ENCODE measurements around the gene TAF6L.
"Not testable (repeated sequence)": the region's sequence is repeated elsewhere in the genome, so short reads cannot be mapped to it uniquely, and the experiment has no call there.

The TAF6L gene

DNA sequence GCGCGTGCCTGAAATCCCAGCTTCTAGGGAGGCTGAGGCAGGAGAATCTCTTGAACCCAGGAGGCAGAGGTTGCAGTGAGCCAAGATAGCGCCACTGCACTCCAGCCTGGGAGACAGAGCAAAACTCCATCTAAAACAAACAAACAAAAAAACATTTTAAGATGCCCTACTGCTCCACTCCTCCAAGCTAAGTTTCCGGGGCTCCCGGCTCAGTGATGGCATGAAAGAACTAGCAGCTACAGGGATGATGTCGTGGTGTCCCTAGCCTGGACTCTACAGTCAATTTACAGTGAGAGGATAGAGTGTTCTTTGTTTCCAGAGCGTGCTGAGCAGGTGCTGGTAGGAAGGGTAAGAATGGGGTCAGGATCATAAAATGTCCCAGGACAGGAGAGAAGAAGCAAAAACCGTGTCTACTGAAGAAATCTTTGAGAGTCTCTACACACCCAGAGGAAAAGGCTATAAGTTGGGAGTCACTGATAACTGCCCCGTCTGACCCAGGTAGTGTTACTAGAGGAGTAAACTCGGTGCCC lies 16.0 kb upstream of the TAF6L start:
- DNase-seq (ENCODE audit: low spot score) = no peak

DNA sequence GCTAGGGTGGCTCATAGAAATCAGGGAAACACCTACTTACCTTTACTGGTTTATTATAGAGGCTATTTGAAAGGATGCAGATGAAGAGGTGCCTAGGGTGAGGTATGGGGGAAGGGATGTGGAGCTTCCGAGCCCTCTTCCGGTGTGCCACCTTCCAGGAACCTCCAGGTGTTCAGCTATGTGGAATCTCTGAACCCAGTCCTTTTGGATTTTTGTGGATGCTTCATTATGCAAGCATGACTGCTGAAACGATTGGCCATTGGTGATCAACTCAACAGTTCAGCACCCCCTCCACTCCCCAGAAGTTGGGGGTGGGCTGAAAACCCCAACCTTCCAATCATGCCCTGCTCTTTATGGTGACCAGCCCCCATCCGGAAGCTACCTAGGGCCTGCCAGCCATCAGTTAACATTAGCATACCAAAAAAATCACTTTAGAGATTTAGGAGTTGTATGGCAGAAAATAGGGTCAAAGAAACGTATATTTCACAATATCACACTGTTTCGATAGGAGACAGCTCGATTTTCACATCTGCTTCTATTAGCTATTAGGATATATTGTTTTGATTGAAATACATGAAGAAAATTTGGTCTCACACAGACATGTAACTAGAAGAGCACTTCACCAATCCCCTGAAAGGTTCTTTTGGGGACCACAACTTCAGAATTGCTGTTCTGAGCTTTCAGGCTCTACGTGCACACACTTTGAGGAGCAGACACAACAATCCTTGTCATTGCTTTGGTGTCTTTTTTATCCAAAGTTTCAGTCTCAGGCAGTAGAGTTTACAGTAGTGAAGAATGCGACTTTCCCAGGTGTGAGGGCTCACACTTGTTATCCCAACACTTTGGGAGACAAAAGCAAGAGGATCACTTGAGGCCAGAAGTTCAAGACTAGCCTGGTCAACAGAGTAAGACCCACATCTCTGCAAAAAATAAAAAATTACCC lies 13.1 kb upstream of the TAF6L start:
- no peak for DNase-seq (ENCODE audit: low spot score)

DNA sequence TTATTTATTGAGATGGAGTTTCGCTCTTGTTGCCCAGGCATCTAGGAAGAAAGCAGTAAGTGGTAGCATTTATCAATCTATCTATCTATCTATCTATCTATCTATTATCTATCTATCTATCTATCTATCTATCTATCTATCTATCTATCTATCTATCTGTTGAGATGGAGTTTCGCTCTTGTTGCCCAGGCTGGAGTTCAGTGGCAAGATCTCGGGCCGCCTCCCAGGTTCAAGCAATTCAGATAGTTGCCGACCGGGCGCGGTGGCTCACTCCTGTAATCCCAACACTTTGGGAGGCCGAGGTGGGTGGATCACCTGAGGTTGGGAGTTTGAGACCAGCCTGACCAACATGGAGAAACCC lies 10.3 kb upstream of the TAF6L start:
- DNase-seq (ENCODE audit: low spot score) = not testable (repeated sequence)

DNA sequence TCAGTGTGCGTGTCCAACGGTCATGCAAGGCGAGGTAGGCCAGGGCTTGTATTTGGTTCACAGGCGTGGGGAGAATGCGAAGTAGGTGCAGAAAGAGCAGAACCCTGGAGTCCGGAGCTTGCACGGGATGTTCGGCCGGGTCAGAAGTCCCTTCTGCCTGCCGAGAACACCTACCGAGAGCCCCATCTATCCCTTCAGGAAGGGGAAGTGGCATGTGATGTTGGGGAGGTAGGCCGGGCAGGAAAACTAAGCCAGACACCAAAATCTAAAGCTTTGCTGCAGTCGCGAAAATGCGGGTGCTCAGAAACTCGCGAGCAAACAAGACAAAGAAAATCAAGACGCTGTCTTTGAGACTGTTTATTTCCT lies 435 bp upstream of the TAF6L start:
- DNase-seq (ENCODE audit: low spot score) = no peak

DNA sequence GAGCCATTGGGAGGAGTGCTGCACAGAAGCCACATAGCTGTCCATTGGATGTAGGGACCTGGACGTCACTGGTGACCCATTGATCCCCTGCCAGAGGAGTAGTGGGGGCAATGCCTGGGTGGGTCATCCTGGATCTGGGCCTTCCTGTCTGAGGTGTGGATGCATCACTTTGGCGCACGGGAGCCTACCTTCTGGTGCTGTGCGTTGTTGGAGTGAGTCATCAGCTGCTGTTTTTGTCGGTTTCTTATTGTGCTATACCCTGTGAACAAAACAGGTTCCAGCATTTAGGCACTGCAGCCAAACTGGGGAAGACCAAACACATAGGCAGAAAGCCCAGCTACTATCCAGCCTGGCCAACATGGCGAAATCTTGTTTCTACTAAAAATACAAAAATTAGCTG lies 3.2 kb downstream of the TAF6L start:
- no peak for DNase-seq (ENCODE audit: low spot score)

DNA sequence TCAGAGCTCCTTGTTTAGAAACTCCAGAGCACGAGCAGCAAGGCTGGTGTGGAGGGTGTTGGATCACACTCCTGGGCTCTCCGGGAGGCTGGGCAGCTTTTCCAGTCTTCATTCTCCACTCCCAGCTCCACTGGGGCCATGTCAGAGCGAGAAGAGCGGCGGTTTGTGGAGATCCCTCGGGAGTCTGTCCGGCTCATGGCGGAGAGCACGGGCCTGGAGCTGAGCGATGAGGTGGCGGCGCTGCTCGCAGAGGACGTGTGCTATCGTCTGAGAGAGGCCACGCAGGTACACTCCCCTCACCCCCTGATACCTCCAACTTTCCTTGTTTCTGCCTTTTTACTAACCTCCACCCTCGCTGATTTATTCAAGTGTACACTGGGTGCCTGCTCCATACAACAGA lies 4.5 kb downstream of the TAF6L start:
- DNase-seq (ENCODE audit: low spot score) = no peak

DNA sequence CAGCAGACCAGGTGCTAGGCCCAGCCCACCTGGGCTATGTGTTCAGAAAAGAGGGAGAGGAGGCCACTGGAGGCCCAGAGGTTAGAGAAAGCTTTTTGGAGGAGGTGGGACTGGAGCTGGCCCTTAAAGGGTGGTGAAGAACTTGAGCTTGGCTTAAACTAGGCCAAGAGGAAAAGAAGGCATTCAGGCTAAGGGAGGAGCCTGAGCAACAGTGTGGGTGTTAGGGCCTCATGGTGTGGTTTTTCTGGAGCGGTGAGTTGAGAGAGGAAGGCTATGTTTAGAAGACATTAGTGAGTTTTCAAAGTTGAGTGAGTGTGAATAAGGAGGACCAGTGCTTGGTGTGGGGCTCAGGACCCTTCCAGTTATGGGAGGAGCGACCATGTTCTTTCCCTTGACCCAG lies 6.2 kb downstream of the TAF6L start:
- DNase-seq (ENCODE audit: low spot score) = no peak

DNA sequence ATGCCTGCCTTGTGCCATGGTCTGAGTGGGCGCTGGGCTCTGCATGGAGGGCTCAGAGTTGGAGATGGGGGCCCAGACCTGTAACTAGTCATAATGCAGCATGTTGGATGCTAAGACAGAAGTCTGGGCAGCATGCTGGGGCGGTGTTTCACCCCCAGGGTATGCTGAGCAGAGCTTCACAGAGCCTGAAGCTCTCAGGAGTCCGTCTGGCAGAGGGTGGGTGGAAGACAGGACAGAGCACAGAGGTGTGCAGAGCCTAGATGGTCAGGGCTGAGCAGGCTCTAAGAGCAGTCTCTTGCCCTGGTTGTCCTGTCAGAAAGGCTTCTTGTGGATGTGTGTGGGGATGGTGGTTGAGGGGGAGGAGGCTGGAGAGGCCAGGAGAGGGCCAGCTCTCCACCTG lies 7.2 kb downstream of the TAF6L start:
- no peak for DNase-seq (ENCODE audit: low spot score)

DNA sequence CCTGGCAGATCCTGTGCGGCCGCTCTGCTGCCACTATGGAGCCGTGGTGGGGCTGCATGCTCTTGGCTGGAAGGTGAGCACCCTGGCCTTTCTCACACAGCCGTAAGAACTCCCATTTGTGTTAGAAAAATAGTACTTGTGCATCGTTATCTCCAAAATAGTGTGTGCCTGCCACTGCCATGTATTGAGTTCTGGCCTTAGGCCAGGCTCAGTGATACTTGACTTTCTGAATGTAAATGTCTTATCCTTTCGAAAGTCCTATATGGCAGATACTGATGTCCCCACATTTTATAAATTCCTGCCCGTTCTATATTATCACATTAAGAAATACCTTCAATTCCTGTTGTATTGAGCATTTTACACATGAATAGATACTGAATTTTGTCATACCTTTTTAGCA lies 11.6 kb downstream of the TAF6L start:
- no peak for DNase-seq (ENCODE audit: low spot score)

DNA sequence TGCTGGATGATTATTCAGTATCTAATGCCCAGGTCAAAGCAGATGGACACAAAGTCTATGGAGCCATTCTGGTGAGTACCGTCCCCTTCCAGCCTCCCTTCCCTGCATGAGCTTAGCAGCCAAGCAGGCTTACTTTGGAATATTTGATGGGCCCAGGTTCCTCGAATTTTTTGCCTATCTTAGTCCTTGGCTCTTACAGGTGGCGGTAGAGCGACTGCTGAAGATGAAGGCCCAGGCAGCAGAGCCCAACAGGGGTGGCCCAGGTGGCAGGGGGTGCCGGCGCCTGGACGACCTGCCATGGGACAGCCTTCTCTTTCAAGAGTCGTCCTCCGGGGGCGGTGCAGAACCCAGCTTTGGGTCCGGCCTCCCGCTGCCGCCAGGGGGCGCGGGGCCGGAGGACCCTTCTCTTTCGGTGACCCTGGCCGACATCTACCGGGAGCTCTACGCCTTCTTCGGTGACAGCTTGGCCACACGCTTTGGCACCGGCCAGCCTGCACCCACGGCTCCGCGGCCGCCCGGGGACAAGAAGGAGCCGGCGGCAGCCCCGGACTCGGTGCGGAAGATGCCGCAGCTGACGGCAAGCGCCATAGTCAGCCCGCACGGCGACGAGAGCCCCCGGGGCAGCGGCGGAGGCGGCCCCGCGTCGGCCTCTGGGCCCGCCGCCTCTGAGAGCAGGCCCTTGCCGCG lies 15.3 kb downstream of the TAF6L start:
- peak; percentile 81 for DNase-seq (ENCODE audit: low spot score)

DNA sequence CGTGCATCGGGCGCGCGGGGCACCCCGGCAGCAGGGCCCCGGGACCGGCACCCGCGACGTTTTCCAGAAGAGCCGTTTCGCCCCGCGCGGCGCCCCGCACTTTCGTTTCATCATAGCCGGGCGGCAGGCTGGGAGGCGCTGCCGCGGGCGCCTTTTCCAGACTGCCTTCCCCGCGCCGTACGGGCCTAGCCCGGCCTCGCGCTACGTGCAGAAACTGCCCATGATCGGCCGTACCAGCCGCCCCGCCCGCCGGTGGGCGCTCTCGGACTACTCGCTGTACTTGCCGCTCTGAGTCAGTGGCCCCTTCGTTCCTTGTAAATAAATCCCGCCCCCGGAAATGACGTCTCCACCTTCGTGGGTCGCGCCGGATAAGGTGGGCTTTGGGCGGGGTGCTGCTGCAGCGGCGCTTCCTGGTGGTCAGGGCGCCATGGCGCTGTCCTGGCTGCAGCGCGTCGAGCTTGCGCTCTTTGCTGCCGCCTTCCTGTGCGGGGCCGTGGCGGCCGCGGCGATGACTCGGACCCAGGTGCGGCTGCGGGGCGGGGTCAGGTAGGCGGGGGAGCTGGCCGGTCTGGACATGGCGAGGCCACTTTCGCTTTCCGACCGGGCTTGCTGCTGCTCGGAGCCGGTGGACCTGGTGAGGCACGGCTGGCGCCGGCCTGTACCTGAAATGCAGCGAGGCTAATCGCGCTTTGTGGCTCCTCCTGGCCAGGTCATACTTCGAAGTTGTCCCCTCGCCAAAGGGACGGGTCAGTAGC lies 16.0 kb downstream of the TAF6L start, which contains the start of gene TMEM179B:
TSS of gene TMEM179B (plus strand) at position 398 of the 755 bp plus-strand sequence. CDS start at position 428, 30 bp downstream.
- peak; percentile 99 for DNase-seq (ENCODE audit: low spot score)

DNA sequence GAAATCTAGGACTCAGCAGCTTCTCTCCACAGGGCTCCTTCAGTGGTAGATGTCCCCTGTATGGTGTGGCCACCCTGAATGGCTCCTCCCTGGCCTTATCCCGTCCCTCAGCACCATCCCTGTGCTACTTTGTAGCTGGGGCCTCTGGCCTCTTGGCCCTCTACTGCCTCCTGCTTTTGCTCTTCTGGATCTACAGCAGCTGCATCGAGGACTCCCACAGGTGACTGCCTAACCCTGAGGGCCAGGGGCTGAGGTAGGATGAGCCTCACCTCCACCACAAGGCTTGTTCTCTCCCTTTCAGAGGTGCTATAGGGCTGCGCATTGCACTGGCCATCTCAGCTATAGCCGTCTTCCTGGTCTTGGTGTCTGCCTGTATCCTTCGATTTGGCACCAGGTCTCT lies 17.8 kb downstream of the TAF6L start:
- peak; percentile 34 for DNase-seq (ENCODE audit: low spot score)

DNA sequence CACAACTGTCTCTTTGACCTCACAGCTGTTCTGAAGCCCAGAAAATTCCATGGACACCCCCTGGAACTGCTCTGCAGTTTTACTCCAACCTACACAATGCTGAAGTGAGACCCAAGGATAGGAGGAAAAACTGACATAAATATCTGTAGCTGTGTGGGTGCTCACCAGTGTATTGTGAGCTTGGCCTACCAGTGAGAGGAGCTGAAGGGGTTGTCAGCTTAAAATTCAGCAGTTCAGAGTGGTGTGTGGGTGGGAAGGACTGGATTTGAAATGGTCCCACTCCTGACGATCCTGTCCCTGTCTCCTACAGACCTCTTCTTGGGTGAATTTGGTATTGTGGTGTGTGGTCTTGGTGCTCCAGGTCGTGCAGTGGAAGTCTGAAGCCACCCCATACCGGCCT lies 18.4 kb downstream of the TAF6L start:
- peak; percentile 16 for DNase-seq (ENCODE audit: low spot score)

DNA sequence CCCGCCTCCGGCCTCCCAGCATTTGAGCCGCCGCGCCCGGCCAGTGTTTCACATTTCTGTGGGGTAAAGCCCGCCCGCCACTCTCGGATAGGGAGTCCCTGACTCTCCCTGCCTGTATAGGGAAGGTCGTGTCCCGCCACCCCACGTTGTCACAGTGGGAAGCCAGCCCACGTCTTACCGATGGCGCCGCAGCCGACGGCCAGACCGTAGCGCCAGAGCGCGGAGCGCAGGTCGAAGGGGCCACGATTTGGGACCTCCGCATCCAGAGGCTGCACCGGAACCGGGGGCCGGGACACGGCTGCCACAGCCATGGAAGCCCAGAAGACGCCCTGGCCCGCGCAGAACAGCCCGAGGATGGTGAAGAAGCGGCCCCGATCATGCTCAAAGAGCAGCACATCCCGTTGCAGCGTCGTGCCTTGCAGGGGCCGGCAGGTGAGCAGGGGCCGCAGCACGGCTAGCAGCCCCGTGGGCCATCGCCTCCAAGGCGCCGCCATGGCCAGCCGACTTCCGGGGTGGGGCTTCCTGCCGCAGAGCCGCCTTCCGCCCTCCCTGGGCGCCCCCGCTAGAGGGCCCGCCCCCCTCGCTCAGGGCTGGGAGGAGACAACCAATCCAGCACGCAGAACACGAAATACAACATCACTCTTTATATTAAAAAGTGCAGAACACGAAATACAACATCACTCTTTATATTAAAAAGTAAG lies 20.5 kb downstream of the TAF6L start, which contains the start of gene TMEM223:
TSS of gene TMEM223 (minus strand) at position 506 of the 701 bp plus-strand sequence. CDS start at position 494, 12 bp downstream.
- DNase-seq (ENCODE audit: low spot score) = peak; percentile 80

DNA sequence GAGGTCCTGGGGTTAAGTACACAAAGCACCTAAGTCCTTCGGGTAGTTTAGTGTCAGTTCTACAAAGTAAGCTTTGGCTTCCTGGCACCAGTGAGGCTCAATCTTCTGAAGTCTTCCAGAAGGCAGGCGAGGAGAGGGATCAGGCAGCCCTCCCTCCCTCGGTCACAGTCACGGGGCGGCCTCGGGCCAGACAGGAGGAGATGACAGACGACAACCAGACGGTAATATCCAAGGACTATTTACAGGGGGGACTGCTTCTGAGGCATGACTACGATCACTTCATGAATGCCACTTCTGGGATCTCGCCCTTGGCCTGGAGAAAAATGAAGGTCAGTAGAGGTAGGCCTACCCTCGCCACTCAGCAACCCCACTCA lies 21.0 kb downstream of the TAF6L start:
- DNase-seq (ENCODE audit: low spot score) = no peak

DNA sequence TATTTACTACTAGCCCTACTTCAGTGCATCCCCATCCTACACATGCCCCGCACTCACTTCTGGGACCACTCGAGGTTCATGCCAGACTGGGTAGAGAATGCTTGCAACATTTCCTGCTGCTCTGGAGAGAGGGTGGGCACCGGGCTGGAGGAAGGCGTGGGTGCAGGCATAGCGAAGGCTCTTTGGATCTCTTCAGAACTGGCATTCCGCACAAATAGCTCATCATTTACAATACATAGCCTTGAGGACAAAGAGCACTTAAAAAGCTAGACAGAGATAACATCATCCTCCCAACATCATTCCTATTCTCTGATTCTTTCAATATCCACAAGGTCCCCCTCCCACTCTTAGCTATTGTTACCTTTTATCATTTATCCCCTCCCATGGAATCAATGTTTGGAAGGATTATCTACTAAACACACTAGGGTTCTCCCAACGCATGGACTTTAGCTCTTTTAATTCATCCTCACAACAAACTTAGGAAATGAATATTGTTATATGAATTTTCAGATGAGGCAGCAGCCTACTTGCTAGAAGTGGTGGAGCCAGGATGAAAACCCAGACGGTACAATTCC lies 23.1 kb downstream of the TAF6L start:
- DNase-seq (ENCODE audit: low spot score) = no peak

DNA sequence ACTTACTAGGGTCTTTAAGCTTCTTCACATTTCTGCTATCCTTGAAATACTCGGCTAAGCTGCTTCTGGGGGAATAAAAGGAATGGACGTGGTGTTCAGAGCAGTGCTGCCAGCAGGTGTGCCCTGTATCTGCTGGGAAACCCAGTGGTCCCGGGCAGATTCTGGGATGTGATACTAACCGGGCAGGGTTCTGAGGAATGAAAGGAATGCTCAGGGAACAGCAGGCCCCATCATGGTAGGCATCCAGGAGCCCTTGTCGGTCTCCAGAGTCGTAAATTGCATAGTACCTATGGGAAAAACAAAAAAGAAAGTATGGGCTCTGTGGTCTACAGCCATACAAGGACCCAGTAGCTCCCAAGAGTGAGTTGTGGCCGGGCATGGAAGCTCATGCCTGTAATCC lies 25.1 kb downstream of the TAF6L start:
- DNase-seq (ENCODE audit: low spot score) = no peak

DNA sequence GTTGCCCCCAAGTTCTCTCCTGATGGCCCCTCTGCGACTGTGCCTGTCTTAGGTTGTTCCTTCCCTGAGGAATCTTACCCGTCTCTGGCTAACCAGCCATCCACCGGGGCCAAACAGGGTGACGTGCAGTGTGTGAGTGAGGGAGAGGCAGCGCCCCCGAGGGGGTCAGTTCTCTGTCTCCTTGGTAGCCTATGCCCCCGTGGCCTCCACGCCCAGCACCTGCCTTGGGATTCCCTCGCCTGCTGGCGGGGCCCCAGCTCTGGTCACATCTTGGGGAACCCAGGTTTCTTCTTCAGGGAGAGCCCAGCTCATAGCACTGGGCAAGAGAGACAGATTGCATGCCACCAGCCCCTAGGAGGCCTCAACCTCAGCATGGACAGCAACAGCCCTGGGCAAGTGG lies 28.3 kb downstream of the TAF6L start:
- DNase-seq (ENCODE audit: low spot score) = no peak

DNA sequence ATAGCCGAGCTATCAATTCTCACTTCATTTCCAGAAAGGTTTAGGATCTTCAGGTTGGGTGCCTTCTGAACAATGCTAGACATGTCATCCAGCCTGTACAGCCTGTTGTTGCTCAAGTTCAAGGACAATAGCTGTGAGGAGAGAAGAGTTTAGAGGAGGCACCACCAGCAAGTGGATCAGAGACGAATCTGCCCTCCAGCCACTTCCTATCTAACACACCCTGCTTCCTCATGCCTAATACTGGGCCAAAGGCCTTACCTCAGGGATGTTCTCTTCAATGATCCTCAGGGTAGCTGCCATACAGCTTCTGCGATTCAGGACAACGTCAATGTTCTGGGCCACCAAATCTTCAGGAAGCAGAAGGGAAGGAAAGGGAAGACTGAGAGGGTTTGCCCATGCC lies 29.9 kb downstream of the TAF6L start:
- no peak for DNase-seq (ENCODE audit: low spot score)

DNA sequence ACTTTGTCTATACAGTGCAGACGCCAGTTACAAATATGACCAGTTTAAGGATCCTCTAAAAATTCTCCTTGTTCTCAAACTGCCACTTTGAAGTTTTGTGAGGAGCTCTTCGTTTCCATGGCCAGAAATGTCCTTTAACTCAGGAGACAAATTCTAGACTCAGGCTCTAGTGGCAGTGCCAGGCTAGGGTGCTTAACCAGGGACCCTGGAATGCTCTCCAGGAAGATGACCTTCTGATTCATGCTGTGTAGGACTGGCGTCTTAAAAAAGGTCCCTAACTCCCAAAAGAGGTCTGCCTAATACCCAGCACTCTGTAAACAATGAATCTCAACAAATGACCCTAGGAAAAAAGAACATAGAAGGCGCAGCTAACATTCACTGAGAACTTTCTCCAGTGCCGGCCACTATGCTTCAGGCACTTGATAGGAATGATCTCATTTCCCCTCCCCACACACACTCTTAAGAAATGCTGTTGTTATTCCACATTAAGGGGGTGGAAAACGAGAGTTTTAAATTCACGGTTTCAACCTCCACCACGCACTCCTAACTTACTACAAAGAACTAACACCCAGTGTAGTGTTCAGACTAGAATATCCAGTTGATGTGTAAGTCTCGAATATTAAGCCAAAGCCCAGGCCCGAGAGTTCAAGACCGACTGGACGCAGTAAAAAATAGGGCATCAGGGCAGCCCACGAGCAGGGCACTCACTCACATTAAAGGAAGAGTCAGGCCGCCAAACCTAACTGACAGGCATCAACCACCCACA lies 33.3 kb downstream of the TAF6L start:
- no peak for DNase-seq (ENCODE audit: low spot score)

Measured in cerebellar cortex (tissue), 1 donor.